T47D (cell line): ENCODE results near the gene LFNG.

Source experiments
- DNase-seq, 2 experiments: peaks; one replicate each; pipeline versions ENCODE4 v3.0.0 to v3.0.0-alpha.2; 2011 to 2012; ENCODE audit warnings: low read depth in 1 of 2, low spot score in 1 of 2
- JUND ChIP-seq: IDR thresholded peaks from 2 replicates; pipeline ENCODE4 v1.6.1; 2012; ENCODE audit warnings: low read depth
- in situ Hi-C: cut with HindIII; loops from 2 replicates; pipeline ENCODE4 v1.10.0; 2016; ENCODE audit warnings: low sequenced_read_pairs, low pct_unique_long_range_greater_than_20kb

Gene LFNG

GRCh38 chr7:2518737-2519118 lies 846 bp upstream of the LFNG start:
- no peak for DNase-seq
- TF ChIP-seq JUND, result no peak
- in situ Hi-C loops, result no loop called here

- DNase-seq, result peak; percentile 54 to 79
Measured at GRCh38 chr7:2520131-2520760, 672 bp downstream of the LFNG start.

GRCh38 chr7:2520761-2521290 lies 1.3 kb downstream of the LFNG start:
- DNase-seq, result no peak
- TF ChIP-seq JUND, result no peak
- in situ Hi-C loops, result no loop called here

More at GRCh38 chr7:2520131-2520760, 672 bp downstream of the LFNG start:
- in situ Hi-C loops, result no loop called here
- no peak for TF ChIP-seq JUND

DNA sequence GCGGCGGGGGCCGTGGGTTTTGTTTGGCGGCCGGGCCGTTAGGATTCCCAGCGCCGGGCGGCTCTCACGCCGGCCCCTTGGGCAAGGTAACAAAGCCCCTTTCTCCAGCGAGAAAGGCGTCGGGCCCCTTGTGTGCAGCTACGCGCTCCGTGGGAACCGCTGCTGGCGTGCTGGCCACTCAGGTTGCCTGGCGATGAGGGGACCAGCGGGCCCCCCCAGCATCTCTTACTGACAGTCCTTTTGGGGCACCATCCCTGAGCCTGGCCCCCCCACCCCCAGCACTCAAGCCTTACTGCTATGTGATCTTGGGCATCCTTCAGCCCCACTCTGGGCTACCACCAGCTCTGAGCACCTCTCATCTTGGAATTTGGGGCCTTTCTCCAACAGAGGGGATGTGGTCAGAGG lies 1.8 kb downstream of the LFNG start:
- no peak for DNase-seq

GRCh38 chr7:2521952-2522591 lies 2.5 kb downstream of the LFNG start:
- TF ChIP-seq JUND, result no peak
- DNase-seq, result no peak
- in situ Hi-C loops, result no loop called here

More for the DNA sequence above, 1.8 kb downstream of the LFNG start:
- no peak for TF ChIP-seq JUND
- in situ Hi-C loops, result no loop called here

DNA sequence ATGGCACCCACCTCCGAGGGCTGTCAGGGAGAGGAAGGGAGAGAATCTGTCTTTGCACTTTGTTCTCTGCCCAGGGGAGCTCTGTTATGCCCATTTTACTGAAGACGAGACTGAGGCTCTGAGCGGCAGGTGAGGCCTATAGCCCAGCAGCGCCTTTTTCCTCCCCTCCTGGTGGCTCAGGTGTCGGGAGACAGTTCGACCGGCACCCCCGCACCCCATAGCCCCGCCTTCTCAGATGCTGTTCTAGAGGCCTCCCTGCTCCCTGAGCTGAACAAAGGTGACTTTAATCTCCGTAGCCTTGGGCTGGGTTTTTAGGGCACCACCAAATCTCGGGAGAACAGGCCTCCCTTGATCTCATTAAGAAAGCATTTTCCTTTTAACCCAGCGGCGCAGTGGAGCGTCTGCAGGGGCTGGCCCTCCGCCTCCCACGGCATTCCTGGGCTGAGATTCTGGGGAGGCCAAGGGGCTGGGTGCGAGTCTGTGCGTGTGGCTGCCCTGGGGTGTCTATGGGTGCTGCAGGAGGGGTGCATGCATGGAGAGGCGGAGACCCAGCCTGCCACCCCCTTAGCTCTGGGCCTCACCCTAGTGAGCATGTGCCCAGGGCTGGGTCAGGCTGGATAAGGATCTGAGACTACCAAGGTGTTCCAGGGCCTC lies 3.3 kb downstream of the LFNG start:
- peak in 1 of 2 experiments; percentile 77 for DNase-seq
- in situ Hi-C loops, result no loop called here
- TF ChIP-seq JUND, result no peak

- DNase-seq, result peak; percentile 49 to 68
- in situ Hi-C loops, result no loop called here
- TF ChIP-seq JUND, result no peak
Measured at GRCh38 chr7:2523461-2523936, 3.9 kb downstream of the LFNG start.

GRCh38 chr7:2523941-2524807 lies 4.6 kb downstream of the LFNG start:
- no peak for TF ChIP-seq JUND
- in situ Hi-C loops, result no loop called here
- peak; percentile 87 to 91 for DNase-seq

DNA sequence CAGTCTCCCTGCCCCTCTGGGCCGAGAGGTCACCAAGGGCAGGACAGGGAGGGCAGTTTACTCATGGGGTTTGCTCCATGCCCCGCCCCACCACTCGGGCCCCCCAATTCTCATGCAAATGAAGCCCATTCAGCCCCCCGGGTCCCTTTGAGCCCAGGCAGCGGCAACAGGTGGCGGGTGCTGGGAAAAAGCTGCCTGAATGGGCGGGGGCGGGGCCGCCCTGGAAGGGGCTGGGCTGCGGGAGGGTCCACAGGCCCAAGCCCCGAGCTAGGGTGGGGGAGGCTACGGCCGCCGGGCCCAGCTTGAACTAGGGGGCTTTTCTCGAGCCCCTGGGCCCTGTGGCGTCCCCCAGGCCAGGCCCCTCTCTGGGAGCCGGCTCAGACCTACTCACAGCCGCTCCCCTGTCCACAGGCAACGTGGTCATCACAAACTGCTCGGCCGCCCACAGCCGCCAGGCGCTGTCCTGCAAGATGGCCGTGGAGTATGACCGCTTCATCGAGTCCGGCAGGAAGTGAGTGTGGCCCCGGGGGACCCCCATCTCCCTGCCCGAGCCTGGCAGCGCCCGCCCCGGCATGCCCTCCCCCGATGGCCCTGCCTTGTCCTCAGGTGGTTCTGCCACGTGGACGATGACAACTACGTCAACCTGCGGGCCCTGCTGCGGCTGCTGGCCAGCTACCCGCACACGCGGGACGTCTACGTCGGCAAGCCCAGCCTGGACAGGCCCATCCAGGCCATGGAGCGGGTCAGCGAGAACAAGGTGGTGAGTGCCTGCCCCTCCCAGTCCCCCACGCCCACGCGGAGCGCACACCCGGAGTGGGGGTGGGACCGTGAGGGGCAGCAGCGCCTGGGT lies 5.5 kb downstream of the LFNG start:
- DNase-seq, result no peak
- in situ Hi-C loops, result no loop called here
- no peak for TF ChIP-seq JUND

DNA sequence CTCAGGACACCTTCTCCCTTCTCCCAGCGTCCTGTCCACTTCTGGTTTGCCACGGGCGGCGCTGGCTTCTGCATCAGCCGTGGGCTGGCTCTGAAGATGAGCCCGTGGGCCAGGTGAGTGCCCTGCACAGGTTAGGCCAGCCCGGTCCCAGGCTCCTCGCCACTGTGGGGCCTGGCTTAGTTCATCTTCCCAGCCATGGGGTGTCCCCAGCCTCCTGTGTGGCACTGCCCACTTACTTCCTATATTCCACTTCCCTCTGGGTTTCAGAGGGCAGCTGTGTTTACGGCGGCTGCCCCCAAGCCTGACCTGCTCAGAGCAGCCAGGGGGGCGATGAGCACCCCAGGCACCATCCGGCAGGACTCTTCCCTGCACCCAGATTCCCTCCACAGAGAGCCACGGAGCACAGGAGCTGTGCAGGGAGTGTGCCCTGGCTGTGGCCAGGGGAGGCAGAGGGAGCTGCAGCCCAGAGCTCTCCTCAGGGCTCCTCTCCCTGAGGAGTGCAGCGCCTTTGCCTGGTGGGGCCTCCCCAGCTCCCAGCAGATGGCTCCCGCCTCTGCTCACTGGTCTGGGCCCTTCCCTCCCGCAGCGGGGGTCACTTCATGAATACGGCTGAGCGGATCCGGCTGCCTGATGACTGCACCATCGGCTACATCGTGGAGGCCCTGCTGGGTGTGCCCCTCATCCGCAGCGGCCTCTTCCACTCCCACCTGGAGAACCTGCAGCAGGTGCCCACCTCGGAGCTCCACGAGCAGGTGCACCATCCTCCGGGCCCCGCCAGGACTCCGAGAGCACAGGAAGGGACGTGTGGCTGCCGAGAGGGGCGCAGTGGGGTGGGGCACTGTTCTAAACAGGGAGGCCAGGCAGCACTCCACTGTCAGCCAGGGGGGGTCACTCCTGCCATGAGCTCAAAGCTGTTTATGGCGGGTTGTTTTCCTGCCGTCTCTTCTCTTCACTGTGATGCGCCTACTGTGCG lies 6.4 kb downstream of the LFNG start:
- no peak for DNase-seq
- TF ChIP-seq JUND, result no peak
- in situ Hi-C loops, result no loop called here
